Skeletal muscle cell (primary cell): Measurements from ENCODE around the gene CDC14B.
A peak's percentile ranks its signal among the peaks of the same experiment; 100 is the strongest.

ENCODE experiments used
- DNase-seq: peaks from one replicate; pipeline ENCODE4 v3.0.0-alpha.2; 2010; ENCODE audit warnings: low read depth
- H3K4me3 ChIP-seq: 2 replicates; pipeline ENCODE4 v1.5.1; 2011; ENCODE audit warnings: low read depth, mild to moderate bottlenecking, control low read depth, low read length, moderate library complexity

Gene CDC14B

DNA sequence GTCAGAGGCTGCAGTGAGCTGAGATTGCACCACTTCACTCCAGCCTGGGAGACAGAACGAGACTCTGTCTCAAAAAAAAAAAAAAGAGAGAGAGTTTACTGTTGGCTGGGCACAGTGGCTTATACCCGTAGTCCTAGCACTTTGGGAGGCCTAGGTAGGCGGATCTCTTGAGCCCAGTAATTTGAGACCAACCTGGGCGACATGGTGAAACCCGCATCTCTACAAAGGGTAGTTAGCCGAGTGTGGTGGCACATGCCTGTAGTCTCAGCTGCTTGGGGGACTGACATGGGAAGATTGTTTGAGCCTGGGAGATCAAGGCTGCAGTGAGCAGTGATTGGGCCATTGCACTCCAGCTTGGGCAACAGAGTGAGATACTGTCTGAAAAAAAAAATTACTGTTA is 157.1 kb downstream of the CDC14B start:
- H3K4me3 ChIP-seq: no peak overlapping the region
- no peak for DNase-seq

GRCh38 chr9:96461336-96461735 is 158.3 kb downstream of the CDC14B start:
- no peak overlapping the region for H3K4me3 ChIP-seq
- no peak for DNase-seq

DNA sequence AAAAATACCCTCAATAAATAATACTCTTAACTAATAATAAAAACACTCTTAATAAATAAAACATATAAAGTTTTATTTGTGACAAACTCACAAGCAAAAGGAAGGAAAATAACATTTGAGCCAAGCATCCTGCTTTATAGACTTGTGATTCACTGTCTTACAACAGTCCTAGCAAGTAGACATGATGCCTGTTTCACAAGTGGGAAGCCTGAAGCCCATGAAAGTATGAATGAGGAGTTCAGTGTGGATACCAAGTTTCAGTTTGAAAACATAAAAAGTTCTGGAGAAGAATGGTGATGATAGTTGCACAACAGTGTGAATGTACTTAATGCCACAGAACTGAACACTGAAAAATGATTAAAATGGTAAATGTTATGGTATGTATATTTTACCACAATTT is 158.8 kb downstream of the CDC14B start:
- DNase-seq: peak; percentile 39
- H3K4me3 ChIP-seq: no peak overlapping the region

- no peak overlapping the region for H3K4me3 ChIP-seq
These were observed 159.2 kb downstream of the CDC14B start for GRCh38 chr9:96460470-96460869.

GRCh38 chr9:96459268-96460007 is 160.2 kb downstream of the CDC14B start:
- DNase-seq: no peak
- H3K4me3 ChIP-seq: no peak overlapping the region

More at GRCh38 chr9:96460470-96460869, 159.2 kb downstream of the CDC14B start:
- no peak for DNase-seq

DNA sequence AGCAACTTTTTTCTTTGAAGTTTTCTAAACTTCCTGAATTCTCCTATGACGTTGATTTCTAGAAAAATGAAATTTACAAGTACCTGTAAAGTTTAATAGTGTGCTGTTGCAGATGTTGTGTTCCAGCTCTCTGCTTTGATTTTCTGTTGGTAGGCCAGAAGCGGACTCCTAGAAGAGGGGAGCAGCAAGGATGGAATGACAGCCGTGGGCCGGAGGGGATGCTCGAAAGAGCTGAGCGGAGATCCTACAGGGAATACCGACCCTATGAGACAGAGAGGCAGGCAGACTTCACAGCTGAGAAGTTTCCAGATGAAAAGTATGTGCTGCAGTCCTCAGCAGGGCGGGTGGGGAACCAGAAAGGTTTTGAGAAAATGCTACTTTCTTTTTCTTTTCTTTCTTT is 161.4 kb downstream of the CDC14B start:
- DNase-seq: no peak
- no peak overlapping the region for H3K4me3 ChIP-seq

DNA sequence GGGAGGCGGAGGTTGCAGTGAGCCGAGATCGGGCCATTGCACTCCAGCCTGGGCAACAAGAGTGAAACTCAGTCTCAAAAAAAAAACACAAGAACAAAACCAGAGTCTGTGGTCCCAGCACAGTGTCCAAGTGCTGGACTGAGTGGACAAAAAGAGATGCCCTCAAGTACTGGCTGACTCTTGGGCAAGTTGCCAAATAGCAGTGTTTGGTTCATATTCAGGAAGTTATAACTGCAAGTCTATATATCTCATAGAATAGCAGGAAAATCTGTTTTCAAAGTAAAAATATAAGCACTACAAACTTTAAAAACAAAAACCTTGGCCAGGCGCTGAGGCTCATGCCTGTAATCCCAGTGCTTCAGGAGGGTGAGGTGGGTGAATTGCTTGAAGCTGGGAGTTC is 162.4 kb downstream of the CDC14B start:
- H3K4me3 ChIP-seq: no peak overlapping the region
- no peak for DNase-seq

- DNase-seq: no peak
- H3K4me3 ChIP-seq: no peak overlapping the region
These were observed 166.0 kb downstream of the CDC14B start for GRCh38 chr9:96453625-96454024.

GRCh38 chr9:96450613-96451528 is 168.8 kb downstream of the CDC14B start:
- no peak for DNase-seq
- peak overlapping the region; percentile 51 for H3K4me3 ChIP-seq
